Ovary (tissue), 3 donors: Measurements from ENCODE around the gene SRP68.

ENCODE experiments used
- EP300 ChIP-seq: sonication (generic); formaldehyde crosslinking; IDR thresholded peaks from one replicate; pipeline ENCODE4 v1.6.1; 2017; ENCODE audit warnings: antibody characterized with exemption
- POLR2A ChIP-seq: fragments of 450-650 bp; IDR thresholded peaks from one replicate; pipeline ENCODE4 v1.6.1; 2017; ENCODE audit warnings: antibody characterized with exemption, mild to moderate bottlenecking, moderate library complexity
- TF ChIP-seq, protein P1 (sequence below), 3 donors: fragments of 450-650 bp in 2 of 3; fragments of 200-600 bp in 1 of 3; IDR thresholded peaks; one replicate each; pipeline versions ENCODE4 v1.5.1 to v1.8.0; 2016 to 2022; ENCODE audit warnings: antibody characterized with exemption in 3 of 3, mild to moderate bottlenecking in 1 of 3
- donor health status: DM: no; HTN: no; CAD: no.

DNA sequence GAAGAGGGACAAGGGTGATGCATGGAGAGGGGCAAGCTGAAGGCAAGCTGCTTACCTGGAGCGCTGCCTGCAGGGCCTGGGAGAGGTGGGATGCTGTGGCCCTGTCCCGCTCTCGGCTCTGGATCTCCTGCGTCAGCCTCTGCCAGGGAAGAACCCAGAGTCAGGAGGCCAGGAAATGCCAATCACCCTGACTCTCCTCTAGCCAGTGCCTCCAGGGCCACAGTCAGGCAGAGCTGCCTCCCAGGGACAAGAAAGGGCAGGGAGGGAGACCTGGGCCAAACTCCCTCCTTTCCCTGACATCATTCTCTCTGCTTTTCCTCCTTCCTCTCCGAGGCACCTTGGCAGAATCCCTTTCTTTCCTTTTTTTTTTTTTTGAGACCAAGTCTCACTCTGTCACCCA, 60.4 kb downstream of the SRP68 start:
- TF ChIP-seq POLR2A (no peak), EP300 (no peak)
- TF ChIP-seq, protein P1, sequence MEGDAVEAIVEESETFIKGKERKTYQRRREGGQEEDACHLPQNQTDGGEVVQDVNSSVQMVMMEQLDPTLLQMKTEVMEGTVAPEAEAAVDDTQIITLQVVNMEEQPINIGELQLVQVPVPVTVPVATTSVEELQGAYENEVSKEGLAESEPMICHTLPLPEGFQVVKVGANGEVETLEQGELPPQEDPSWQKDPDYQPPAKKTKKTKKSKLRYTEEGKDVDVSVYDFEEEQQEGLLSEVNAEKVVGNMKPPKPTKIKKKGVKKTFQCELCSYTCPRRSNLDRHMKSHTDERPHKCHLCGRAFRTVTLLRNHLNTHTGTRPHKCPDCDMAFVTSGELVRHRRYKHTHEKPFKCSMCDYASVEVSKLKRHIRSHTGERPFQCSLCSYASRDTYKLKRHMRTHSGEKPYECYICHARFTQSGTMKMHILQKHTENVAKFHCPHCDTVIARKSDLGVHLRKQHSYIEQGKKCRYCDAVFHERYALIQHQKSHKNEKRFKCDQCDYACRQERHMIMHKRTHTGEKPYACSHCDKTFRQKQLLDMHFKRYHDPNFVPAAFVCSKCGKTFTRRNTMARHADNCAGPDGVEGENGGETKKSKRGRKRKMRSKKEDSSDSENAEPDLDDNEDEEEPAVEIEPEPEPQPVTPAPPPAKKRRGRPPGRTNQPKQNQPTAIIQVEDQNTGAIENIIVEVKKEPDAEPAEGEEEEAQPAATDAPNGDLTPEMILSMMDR (IDR thresholded peaks at IDR 0.05): no peak
